Thyroid gland (tissue), 4 donors: ENCODE measurements around the gene P2RX4. TPM values are rescaled to one million over a fixed set of nuclear protein-coding genes. Genes with fewer than 3 reads are reported as not detected.

Experiments used
- DNase-seq, 2 donors: peaks; one replicate each; pipeline ENCODE4 v3.0.0-alpha.2; 2019
- H3K27ac ChIP-seq, 3 donors: fragments of 200-600 bp; sonication (generic); 1 replicate in 2 of 3; 2 replicates in 1 of 3; pipeline ENCODE4 v1.5.1; 2016 to 2019; ENCODE audit warnings: mild to moderate bottlenecking in 1 of 3, moderate library complexity in 1 of 3
- H3K27me3 ChIP-seq: fragments of 200-600 bp; sonication (generic); one replicate; pipeline ENCODE4 v1.5.1; 2019
- H3K36me3 ChIP-seq, 2 donors: fragments of 200-600 bp; sonication (generic); one replicate each; pipeline ENCODE4 v1.5.1; 2016 to 2019
- H3K4me1 ChIP-seq, 2 donors: fragments of 200-600 bp; sonication (generic); one replicate each; pipeline ENCODE4 v1.5.1; 2017 to 2019
- H3K4me3 ChIP-seq, 3 donors: fragments of 200-600 bp; sonication (generic); replicated peaks in 1 of 3; 1 replicate in 2 of 3; 2 replicates in 1 of 3; pipeline ENCODE4 v1.5.1; 2016; ENCODE audit warnings: mild to moderate bottlenecking in 1 of 3
- H3K9me3 ChIP-seq: fragments of 200-600 bp; sonication (generic); one replicate; pipeline ENCODE4 v1.5.1; 2017
- CTCF ChIP-seq, 6 experiments: fragments of 200-600 bp in 3 of 6; fragments of 450-650 bp in 3 of 6; sonication (generic) in 3 of 6; IDR thresholded peaks; one replicate each; pipeline ENCODE4 v1.5.1; 2016 to 2019; ENCODE audit warnings: antibody characterized with exemption in 6 of 6, mild to moderate bottlenecking in 2 of 6, inconsistent platforms in 1 of 6, moderate library complexity in 1 of 6
- POLR2A ChIP-seq, 2 donors: fragments of 450-650 bp; IDR thresholded peaks; one replicate each; pipeline ENCODE4 v1.6.1; 2017; ENCODE audit warnings: antibody characterized with exemption in 2 of 2, mild to moderate bottlenecking in 2 of 2, moderate library complexity in 1 of 2
- WGBS, 2 donors: methylation state at CpG; one replicate each; pipeline ENCODE4 v1.1.5; 2017; 5-methylcytosine and 5-hydroxymethylcytosine counted together
- intact Hi-C: fragments of 100-400 bp; cut with DNase I; formaldehyde crosslinking; loops from one replicate; pipeline ENCODE4 v1.15.1; 2023
- total RNA-seq, 4 donors: library from RNA; depleted of rRNA; stranded (reverse); fragments of >200 nt; gene quantifications; one replicate each; pipeline ENCODE4 v1.2.3, GENCODE V29; 2016

The P2RX4 gene
- total RNA-seq, 4 donors from 2014 or later: 36.8 to 87.3 (median 56.1) TPM

DNA sequence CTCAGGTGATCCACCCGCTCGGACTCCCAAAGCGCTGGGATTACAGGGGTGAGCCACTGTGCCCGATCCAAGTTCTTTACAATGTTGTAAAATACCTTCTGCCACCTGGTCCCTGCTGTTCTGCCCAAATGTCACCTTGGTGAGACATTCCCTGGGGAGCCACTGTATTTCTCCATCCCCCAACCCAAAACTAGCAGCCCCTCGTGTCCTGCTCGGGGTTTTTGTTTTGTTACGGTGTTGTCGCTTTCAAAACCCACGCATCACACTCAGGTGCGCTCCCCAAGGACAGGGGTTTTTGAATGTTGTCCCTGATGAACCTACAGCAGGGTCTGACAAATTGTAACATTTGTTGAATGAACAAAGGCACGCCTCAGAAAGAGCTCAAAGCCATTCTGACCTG is 49.1 kb downstream of the P2RX4 start:
- TF ChIP-seq CTCF (IDR thresholded peaks at IDR 0.05) (no peak), POLR2A (IDR thresholded peaks at IDR 0.05) (no peak)
- DNase-seq: no peak
- intact Hi-C loops: no loop called here
- Histone ChIP-seq H3K9me3 (no peaks in the 10 kb centered on the region), H3K27ac (no peak overlapping the region), H3K27me3 (no peaks in the 10 kb centered on the region), H3K4me1 (no peaks in the 10 kb centered on the region), H3K4me3 (no peak overlapping the region), H3K36me3 (peaks cover 24 to 29% of the 10 kb centered on the region in 2 donors)
- 97 to 98% methylated on average over 11 of the region's 11 CpGs for WGBS, 2 donors

DNA sequence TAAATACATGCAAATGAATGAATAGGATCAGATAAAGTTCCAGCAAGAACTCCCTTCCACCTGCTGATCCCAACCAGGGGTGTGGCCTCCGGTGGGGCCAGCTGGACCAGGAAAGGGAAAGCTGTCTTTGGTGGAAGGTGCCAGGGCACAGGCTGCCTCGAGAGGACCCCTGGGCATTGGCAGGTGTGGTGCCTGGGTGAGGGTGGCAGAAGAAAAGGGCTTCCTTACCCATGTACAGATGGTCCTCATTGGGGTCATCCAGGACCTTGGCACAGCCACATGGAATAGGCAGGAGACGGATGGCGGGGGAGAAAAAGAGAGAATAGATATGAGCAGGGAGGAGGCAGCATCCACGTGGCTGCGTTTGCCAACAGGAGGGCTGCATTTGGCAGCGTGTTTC is 50.2 kb downstream of the P2RX4 start:
- WGBS, 2 donors: 93% methylated on average over 7 of the region's 7 CpGs
- no peak for TF ChIP-seq POLR2A (IDR thresholded peaks at IDR 0.05)
- no peak for TF ChIP-seq CTCF (IDR thresholded peaks at IDR 0.05)
- H3K4me3 ChIP-seq: no peak overlapping the region
- peaks cover 22 to 24% of the 10 kb centered on the region in 2 donors for H3K36me3 ChIP-seq
- H3K9me3 ChIP-seq: no peaks in the 10 kb centered on the region
- no peak overlapping the region for H3K27ac ChIP-seq
- DNase-seq: no peak
- no peaks in the 10 kb centered on the region for H3K4me1 ChIP-seq
- intact Hi-C loops: no loop called here
- no peaks in the 10 kb centered on the region for H3K27me3 ChIP-seq

DNA sequence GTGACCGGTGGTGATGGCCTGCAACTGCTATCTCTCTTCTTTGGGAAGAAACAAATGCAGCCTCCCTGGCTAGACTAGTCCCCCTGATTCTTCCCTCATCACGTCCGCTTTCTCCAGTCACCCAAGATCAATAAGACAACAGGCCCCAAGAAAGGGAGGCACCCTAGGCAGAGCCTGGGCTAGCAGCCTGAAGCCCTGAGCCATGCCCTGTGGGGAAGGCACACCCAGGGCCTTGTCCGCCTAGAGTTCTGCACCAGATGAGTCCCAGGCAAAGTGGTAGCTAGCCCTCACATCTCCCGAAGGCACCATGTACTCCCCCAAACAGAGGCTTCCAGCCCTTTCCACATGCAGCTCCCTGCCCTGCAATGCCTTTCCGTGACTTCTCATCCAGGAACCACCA is 51.5 kb downstream of the P2RX4 start:
- Histone ChIP-seq H3K4me3 (no peak overlapping the region), H3K27ac (no peak overlapping the region), H3K9me3 (no peaks in the 10 kb centered on the region), H3K36me3 (peaks cover 22 to 26% of the 10 kb centered on the region in 2 donors), H3K27me3 (no peaks in the 10 kb centered on the region), H3K4me1 (no peaks in the 10 kb centered on the region)
- TF ChIP-seq CTCF (IDR thresholded peaks at IDR 0.05) (no peak), POLR2A (IDR thresholded peaks at IDR 0.05) (no peak)
- 91 to 97% methylated on average over 6 of the region's 6 CpGs for WGBS, 2 donors
- intact Hi-C loops: no loop called here
- no peak for DNase-seq

GRCh38 chr12:121263206-121263935 is 53.4 kb downstream of the P2RX4 start:
- no peaks in the 10 kb centered on the region for H3K9me3 ChIP-seq
- 95 to 96% methylated on average over 10 of the region's 10 CpGs for WGBS, 2 donors
- intact Hi-C loops: no loop called here
- H3K27ac ChIP-seq: no peak overlapping the region
- no peak overlapping the region for H3K4me3 ChIP-seq
- TF ChIP-seq POLR2A (IDR thresholded peaks at IDR 0.05): no peak
- no peak for TF ChIP-seq CTCF (IDR thresholded peaks at IDR 0.05)
- H3K4me1 ChIP-seq: no peaks in the 10 kb centered on the region
- H3K36me3 ChIP-seq: peaks cover 24 to 27% of the 10 kb centered on the region in 2 donors
- no peaks in the 10 kb centered on the region for H3K27me3 ChIP-seq
- DNase-seq: no peak

- no peaks in the 10 kb centered on the region for H3K4me1 ChIP-seq
- H3K36me3 ChIP-seq: peaks cover 28 to 32% of the 10 kb centered on the region in 2 donors
- no peak for DNase-seq
- H3K4me3 ChIP-seq: no peak overlapping the region
- H3K27ac ChIP-seq: no peak overlapping the region
- no peaks in the 10 kb centered on the region for H3K27me3 ChIP-seq
- 91 to 96% methylated on average over 8 of the region's 8 CpGs for WGBS, 2 donors
- H3K9me3 ChIP-seq: no peaks in the 10 kb centered on the region
- TF ChIP-seq POLR2A (IDR thresholded peaks at IDR 0.05): no peak
- TF ChIP-seq CTCF (IDR thresholded peaks at IDR 0.05): no peak
- intact Hi-C loops: no loop called here
These were observed 54.2 kb downstream of the P2RX4 start for GRCh38 chr12:121264135-121264534.
